HepG2 (cell line): ENCODE results near the gene SPHK2. TPM values are rescaled to one million over a fixed set of nuclear protein-coding genes. Genes with fewer than 3 reads are reported as not detected.

Source experiments
- ATF7 ChIP-seq, 2 experiments: fragments of 450-650 bp in 1 of 2; sonication (generic) in 1 of 2; formaldehyde crosslinking in 1 of 2; IDR thresholded peaks; 2 replicates each; pipeline versions ENCODE4 v1.4.0 to v1.6.1; 2016 to 2020; ENCODE audit warnings: antibody characterized with exemption in 1 of 2, mild to moderate bottlenecking in 1 of 2, missing genetic modification reagents in 1 of 2
- HMG20B ChIP-seq: conservative IDR thresholded peaks from 2 replicates; pipeline ENCODE4 v1.6.1; 2016; ENCODE audit warnings: missing genetic modification reagents, missing compliant biosample characterization
- PAXIP1 ChIP-seq: sonication (generic); formaldehyde crosslinking; conservative IDR thresholded peaks from 2 replicates; pipeline ENCODE4 v1.4.0; 2020; ENCODE audit warnings: mild to moderate bottlenecking, missing genetic modification reagents, moderate library complexity
- PBX3 ChIP-seq: sonication (generic); formaldehyde crosslinking; IDR thresholded peaks from 2 replicates; pipeline ENCODE4 v1.8.1; 2023; ENCODE audit warnings: missing genetic modification reagents, inconsistent platforms, borderline replicate concordance
- PHB2 ChIP-seq: fragments of 450-650 bp; IDR thresholded peaks from 2 replicates; pipeline ENCODE4 v1.6.1; 2018; ENCODE audit not compliant: partially characterized antibody
- PLRG1 ChIP-seq: fragments of 450-650 bp; conservative IDR thresholded peaks from 2 replicates; pipeline ENCODE4 v1.6.1; 2016
- RXRA ChIP-seq: sonication (generic); formaldehyde crosslinking; IDR thresholded peaks from 2 replicates; pipeline ENCODE4 v1.5.1; 2020; ENCODE audit warnings: missing genetic modification reagents
- TFDP1 ChIP-seq: IDR thresholded peaks from 2 replicates; pipeline ENCODE4 v1.6.1; 2016; ENCODE audit warnings: missing compliant biosample characterization, missing genetic modification reagents, borderline replicate concordance
- TOPORS ChIP-seq: sonication (generic); formaldehyde crosslinking; IDR thresholded peaks from 2 replicates; pipeline ENCODE4 v1.8.0; 2023; ENCODE audit warnings: mild to moderate bottlenecking, missing genetic modification reagents
- ZFX ChIP-seq: sonication (generic); formaldehyde crosslinking; IDR thresholded peaks from 2 replicates; pipeline ENCODE4 v1.4.0; 2020; ENCODE audit warnings: mild to moderate bottlenecking, low read depth, missing genetic modification reagents, moderate library complexity
- ZFY ChIP-seq: sonication (generic); formaldehyde crosslinking; IDR thresholded peaks from 2 replicates; pipeline ENCODE4 v1.4.0; 2020; ENCODE audit warnings: missing genetic modification reagents
- ZMYM4 ChIP-seq: sonication (generic); formaldehyde crosslinking; IDR thresholded peaks from 2 replicates; pipeline ENCODE4 v1.8.1; 2023; ENCODE audit warnings: mild to moderate bottlenecking, missing genetic modification reagents
- ZNF672 ChIP-seq: sonication (generic); formaldehyde crosslinking; IDR thresholded peaks from 2 replicates; pipeline ENCODE4 v1.8.1; 2022; ENCODE audit warnings: missing genetic modification reagents
- ZNF780A ChIP-seq: sonication (generic); formaldehyde crosslinking; IDR thresholded peaks from 2 replicates; pipeline ENCODE4 v1.8.0; 2022; ENCODE audit warnings: mild to moderate bottlenecking, missing genetic modification reagents, moderate library complexity
- ZNF83 ChIP-seq: sonication (generic); formaldehyde crosslinking; IDR thresholded peaks from 2 replicates; pipeline ENCODE4 v1.4.0; 2020; ENCODE audit warnings: missing genetic modification reagents, mild to moderate bottlenecking, borderline replicate concordance
- polyA plus RNA-seq, 8 experiments: library from polyadenylated mRNA; depleted of rRNA in 3 of 8; stranded (reverse) in 7 of 8; unstranded in 1 of 8; fragments of >200 nt; fragmentation: Illumina TruSeq in 4 of 8; extraction: Trizol in 4 of 8; gene quantifications; 2 replicates each; pipeline versions ENCODE4 v1.2.1 to v1.2.3, GENCODE V29; 2011 to 2016; ENCODE audit warnings: low read depth in 4 of 8, missing spikeins in 1 of 8, mixed read lengths in 1 of 8; ENCODE audit not compliant: insufficient read depth in 1 of 8
- total RNA-seq, 5 experiments: library from RNA; depleted of rRNA; stranded (reverse); fragments of >200 nt; fragmentation: Illumina TruSeq; extraction: Trizol; gene quantifications; 2 replicates each; pipeline ENCODE4 v1.2.3, GENCODE V29; 2016; ENCODE audit warnings: low read depth in 1 of 5
- TF ChIP-seq, protein P1 (sequence below): sonication (generic); formaldehyde crosslinking; IDR thresholded peaks from 2 replicates; pipeline ENCODE4 v1.4.0; 2020; ENCODE audit warnings: missing genetic modification reagents
- TF ChIP-seq, protein P2 (sequence below): sonication (generic); formaldehyde crosslinking; IDR thresholded peaks from 2 replicates; pipeline ENCODE4 v1.5.1; 2020; ENCODE audit warnings: missing genetic modification reagents, mild to moderate bottlenecking, borderline replicate concordance

SPHK2 gene
- total and polyA plus RNA-seq, 2 of the 13 experiments (the other 11 are each of a cell fraction or from before 2014, with no cell fraction given): 2.9 to 14.4 TPM

DNA sequence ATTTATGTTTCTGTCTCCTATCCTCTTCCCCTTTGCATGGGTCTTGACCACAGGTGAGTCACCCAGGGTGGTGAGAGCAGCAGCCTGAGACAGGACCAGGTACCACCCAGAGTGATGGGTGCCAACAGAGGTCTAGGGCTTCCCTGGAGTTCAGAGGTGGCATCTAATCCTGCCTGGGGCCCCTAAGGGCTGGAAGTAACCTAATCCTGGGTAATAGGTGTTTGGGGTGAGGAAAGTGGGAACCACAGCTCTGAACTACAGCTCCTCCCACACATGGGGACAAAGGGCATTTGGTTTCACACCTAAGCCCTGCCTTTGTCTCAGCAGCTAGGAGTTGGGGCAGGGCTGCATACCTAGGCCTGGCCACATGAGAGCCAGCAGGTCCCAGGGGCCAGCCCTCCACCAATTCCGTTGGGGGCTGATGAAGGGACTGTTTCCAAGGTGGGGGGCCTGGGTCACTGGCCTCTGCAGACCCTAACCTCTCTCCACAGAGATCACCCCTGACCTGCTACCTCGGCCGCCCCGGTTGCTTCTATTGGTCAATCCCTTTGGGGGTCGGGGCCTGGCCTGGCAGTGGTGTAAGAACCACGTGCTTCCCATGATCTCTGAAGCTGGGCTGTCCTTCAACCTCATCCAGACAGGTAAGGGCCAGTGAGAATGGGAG, 8.0 kb downstream of the SPHK2 start (continued):
- TF ChIP-seq ZNF83 (no peak), TFDP1 (CRISPR knock-in tag) (peak; percentile 71; the same call in 1 of the 2 replicates), ZMYM4 (no peak), PHB2 (no peak), PLRG1 (no peak), ZFX (CRISPR knock-in tag) (peak; percentile 80), ZNF672 (CRISPR knock-in tag) (no peak), ATF7 (IDR thresholded peaks at IDR 0.05) (no peak), ATF7 (CRISPR knock-in tag; IDR thresholded peaks at IDR 0.05) (no peak), PBX3 (no peak), RXRA (CRISPR knock-in tag) (peak; percentile 28; the same call in 1 of the 2 replicates), HMG20B (CRISPR knock-in tag) (no peak), ZFY (CRISPR knock-in tag) (peak; percentile 84), TOPORS (CRISPR knock-in tag) (0 out of 2 replicates have a peak, but pooled peaks have one; percentile 26), ZNF780A (CRISPR knock-in tag) (no peak), PAXIP1 (CRISPR knock-in tag) (peak; percentile 53)
- TF ChIP-seq, protein P1, sequence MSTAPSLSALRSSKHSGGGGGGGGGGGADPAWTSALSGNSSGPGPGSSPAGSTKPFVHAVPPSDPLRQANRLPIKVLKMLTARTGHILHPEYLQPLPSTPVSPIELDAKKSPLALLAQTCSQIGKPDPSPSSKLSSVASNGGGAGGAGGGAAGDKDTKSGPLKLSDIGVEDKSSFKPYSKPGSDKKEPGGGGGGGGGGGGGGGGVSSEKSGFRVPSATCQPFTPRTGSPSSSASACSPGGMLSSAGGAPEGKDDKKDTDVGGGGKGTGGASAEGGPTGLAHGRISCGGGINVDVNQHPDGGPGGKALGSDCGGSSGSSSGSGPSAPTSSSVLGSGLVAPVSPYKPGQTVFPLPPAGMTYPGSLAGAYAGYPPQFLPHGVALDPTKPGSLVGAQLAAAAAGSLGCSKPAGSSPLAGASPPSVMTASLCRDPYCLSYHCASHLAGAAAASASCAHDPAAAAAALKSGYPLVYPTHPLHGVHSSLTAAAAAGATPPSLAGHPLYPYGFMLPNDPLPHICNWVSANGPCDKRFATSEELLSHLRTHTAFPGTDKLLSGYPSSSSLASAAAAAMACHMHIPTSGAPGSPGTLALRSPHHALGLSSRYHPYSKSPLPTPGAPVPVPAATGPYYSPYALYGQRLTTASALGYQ (CRISPR knock-in tag): no peak
- TF ChIP-seq, protein P2, sequence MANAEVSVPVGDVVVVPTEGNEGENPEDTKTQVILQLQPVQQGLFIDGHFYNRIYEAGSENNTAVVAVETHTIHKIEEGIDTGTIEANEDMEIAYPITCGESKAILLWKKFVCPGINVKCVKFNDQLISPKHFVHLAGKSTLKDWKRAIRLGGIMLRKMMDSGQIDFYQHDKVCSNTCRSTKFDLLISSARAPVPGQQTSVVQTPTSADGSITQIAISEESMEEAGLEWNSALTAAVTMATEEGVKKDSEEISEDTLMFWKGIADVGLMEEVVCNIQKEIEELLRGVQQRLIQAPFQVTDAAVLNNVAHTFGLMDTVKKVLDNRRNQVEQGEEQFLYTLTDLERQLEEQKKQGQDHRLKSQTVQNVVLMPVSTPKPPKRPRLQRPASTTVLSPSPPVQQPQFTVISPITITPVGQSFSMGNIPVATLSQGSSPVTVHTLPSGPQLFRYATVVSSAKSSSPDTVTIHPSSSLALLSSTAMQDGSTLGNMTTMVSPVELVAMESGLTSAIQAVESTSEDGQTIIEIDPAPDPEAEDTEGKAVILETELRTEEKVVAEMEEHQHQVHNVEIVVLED (CRISPR knock-in tag): no peak; the same call in 1 of the 2 replicates
